Liver (tissue), 9 donors: Measurements from ENCODE around the gene MYOZ1. TPM values are rescaled to one million over a fixed set of nuclear protein-coding genes. Genes with fewer than 3 reads are reported as not detected.

Source experiments
- DNase-seq: peaks from one replicate; pipeline ENCODE4 v3.0.0-alpha.2; 2017; ENCODE audit warnings: low spot score
- H3K27ac ChIP-seq, 2 donors: one replicate each; pipeline ENCODE4 v1.7.0; 2013; ENCODE audit warnings: inconsistent platforms in 2 of 2, low read length in 2 of 2, control low read depth in 1 of 2, low read depth in 1 of 2, mild to moderate bottlenecking in 1 of 2
- H3K27me3 ChIP-seq, 4 donors: one replicate each; pipeline versions ENCODE4 v1.6.1 to v1.7.0; 2013; ENCODE audit warnings: low read length in 3 of 4, inconsistent platforms in 1 of 4, mild to moderate bottlenecking in 1 of 4, moderate library complexity in 1 of 4; ENCODE audit not compliant: control insufficient read depth in 4 of 4, insufficient read depth in 4 of 4
- H3K36me3 ChIP-seq, 4 donors: one replicate each; pipeline versions ENCODE4 v1.6.1 to v1.7.0; 2013; ENCODE audit warnings: low read length in 3 of 4, mild to moderate bottlenecking in 3 of 4, low read depth in 1 of 4, moderate library complexity in 1 of 4; ENCODE audit not compliant: control insufficient read depth in 4 of 4, insufficient read depth in 3 of 4
- H3K4me1 ChIP-seq, 4 donors: one replicate each; pipeline versions ENCODE4 v1.6.1 to v1.7.0; 2013; ENCODE audit warnings: low read length in 3 of 4, mild to moderate bottlenecking in 3 of 4, moderate library complexity in 1 of 4; ENCODE audit not compliant: control insufficient read depth in 4 of 4, insufficient read depth in 4 of 4
- H3K4me3 ChIP-seq, 3 donors: one replicate each; pipeline versions ENCODE4 v1.6.1 to v1.7.0; 2013; ENCODE audit warnings: low read length in 3 of 3, control low read depth in 1 of 3, low read depth in 1 of 3, mild to moderate bottlenecking in 1 of 3
- H3K9ac ChIP-seq, 2 donors: one replicate each; pipeline ENCODE4 v1.7.0; 2013; ENCODE audit warnings: low read length in 2 of 2, mild to moderate bottlenecking in 2 of 2, moderate library complexity in 2 of 2, control low read depth in 1 of 2, low read depth in 1 of 2
- H3K9me3 ChIP-seq, 4 donors: one replicate each; pipeline versions ENCODE4 v1.6.1 to v1.7.0; 2013; ENCODE audit warnings: low read length in 3 of 4; ENCODE audit not compliant: control insufficient read depth in 4 of 4
- EGR1 ChIP-seq, 2 donors: IDR thresholded peaks; 2 replicates each; pipeline ENCODE4 v1.6.1; 2016 to 2018; ENCODE audit warnings: antibody characterized with exemption in 2 of 2, low read depth in 2 of 2
- FOXA1 ChIP-seq: IDR thresholded peaks from 2 replicates; pipeline ENCODE4 v1.6.1; 2016; ENCODE audit warnings: antibody characterized with exemption
- FOXA2 ChIP-seq: IDR thresholded peaks from 2 replicates; pipeline ENCODE4 v1.6.1; 2016; ENCODE audit warnings: antibody characterized with exemption
- GABPA ChIP-seq, 2 donors: IDR thresholded peaks in 1 of 2; conservative IDR thresholded peaks in 1 of 2; 2 replicates each; pipeline ENCODE4 v1.6.1; 2016; ENCODE audit warnings: antibody characterized with exemption in 2 of 2, mild to moderate bottlenecking in 1 of 2, moderate library complexity in 1 of 2
- HNF4A ChIP-seq, 2 donors: conservative IDR thresholded peaks; 2 replicates each; pipeline ENCODE4 v1.6.1; 2016; ENCODE audit warnings: antibody characterized with exemption in 2 of 2, mild to moderate bottlenecking in 2 of 2
- HNF4G ChIP-seq: IDR thresholded peaks from 2 replicates; pipeline ENCODE4 v1.6.1; 2016; ENCODE audit warnings: antibody characterized with exemption
- JUND ChIP-seq, 2 donors: IDR thresholded peaks; 2 replicates each; pipeline ENCODE4 v1.6.1; 2016; ENCODE audit warnings: antibody characterized with exemption in 2 of 2
- NR2F2 ChIP-seq: IDR thresholded peaks from 2 replicates; pipeline ENCODE4 v1.6.1; 2016; ENCODE audit warnings: antibody characterized with exemption
- RAD21 ChIP-seq, 2 donors: IDR thresholded peaks; 2 replicates each; pipeline ENCODE4 v1.6.1; 2016; ENCODE audit warnings: antibody characterized with exemption in 2 of 2, mild to moderate bottlenecking in 2 of 2
- RXRA ChIP-seq, 2 donors: IDR thresholded peaks; 2 replicates each; pipeline ENCODE4 v1.6.1; 2017 to 2018; ENCODE audit warnings: antibody characterized with exemption in 2 of 2, mild to moderate bottlenecking in 1 of 2
- SP1 ChIP-seq: IDR thresholded peaks from 2 replicates; pipeline ENCODE4 v1.6.1; 2018; ENCODE audit warnings: antibody characterized with exemption, mild to moderate bottlenecking
- TAF1 ChIP-seq: conservative IDR thresholded peaks from 2 replicates; pipeline ENCODE4 v1.6.1; 2016; ENCODE audit warnings: antibody characterized with exemption, mild to moderate bottlenecking
- YY1 ChIP-seq: IDR thresholded peaks from 2 replicates; pipeline ENCODE4 v1.6.1; 2016; ENCODE audit warnings: antibody characterized with exemption, mild to moderate bottlenecking
- WGBS: extraction: QIAGEN DNeasy Blood & Tissue Kit; methylation state at CpG from one replicate; pipeline ENCODE4 v1.1.7; 2013; 5-methylcytosine and 5-hydroxymethylcytosine counted together
- polyA plus RNA-seq, 2 donors: library from polyadenylated mRNA; stranded (reverse) in 1 of 2; unstranded in 1 of 2; fragments of 200-250 nt in 1 of 2; fragments of >200 nt in 1 of 2; fragmentation: Nextera tagmentation in 1 of 2; extraction: Ambion mirVana in 1 of 2; gene quantifications; one replicate each; pipeline versions ENCODE4 v1.2.1 to v1.2.3, GENCODE V29; 2013 to 2015
- total RNA-seq, 2 donors: library from RNA; depleted of rRNA; stranded (reverse); fragments of >200 nt; gene quantifications; one replicate each; pipeline ENCODE4 v1.2.3, GENCODE V29; 2014
- TF ChIP-seq, protein P1 (sequence below): IDR thresholded peaks from 2 replicates; pipeline ENCODE4 v1.6.1; 2016; ENCODE audit warnings: antibody characterized with exemption, mild to moderate bottlenecking
- TF ChIP-seq, protein P2 (sequence below): IDR thresholded peaks from 2 replicates; pipeline ENCODE4 v1.6.1; 2016; ENCODE audit warnings: antibody characterized with exemption
- TF ChIP-seq, protein P3 (sequence below): fragments of 150-350 bp; IDR thresholded peaks from 2 replicates; pipeline ENCODE4 v1.5.1; 2017; ENCODE audit warnings: improper control_type of control experiment, low read depth, low read length; ENCODE audit not compliant: missing input control
- TF ChIP-seq, protein P4 (sequence below): IDR thresholded peaks from 2 replicates; pipeline ENCODE4 v1.6.1; 2016; ENCODE audit warnings: antibody characterized with exemption
- TF ChIP-seq, protein P5 (sequence below): IDR thresholded peaks from 2 replicates; pipeline ENCODE4 v1.6.1; 2016; ENCODE audit warnings: antibody characterized with exemption
- donor health status: healthy.
- donor health status: healthy.
- donor health status: healthy.
- donor health status: healthy.
- donor health status: healthy.

Gene MYOZ1
- total and polyA plus RNA-seq, 4 donors = 0.14 to 0.23 (median 0.17) TPM; not detected in 1

DNA sequence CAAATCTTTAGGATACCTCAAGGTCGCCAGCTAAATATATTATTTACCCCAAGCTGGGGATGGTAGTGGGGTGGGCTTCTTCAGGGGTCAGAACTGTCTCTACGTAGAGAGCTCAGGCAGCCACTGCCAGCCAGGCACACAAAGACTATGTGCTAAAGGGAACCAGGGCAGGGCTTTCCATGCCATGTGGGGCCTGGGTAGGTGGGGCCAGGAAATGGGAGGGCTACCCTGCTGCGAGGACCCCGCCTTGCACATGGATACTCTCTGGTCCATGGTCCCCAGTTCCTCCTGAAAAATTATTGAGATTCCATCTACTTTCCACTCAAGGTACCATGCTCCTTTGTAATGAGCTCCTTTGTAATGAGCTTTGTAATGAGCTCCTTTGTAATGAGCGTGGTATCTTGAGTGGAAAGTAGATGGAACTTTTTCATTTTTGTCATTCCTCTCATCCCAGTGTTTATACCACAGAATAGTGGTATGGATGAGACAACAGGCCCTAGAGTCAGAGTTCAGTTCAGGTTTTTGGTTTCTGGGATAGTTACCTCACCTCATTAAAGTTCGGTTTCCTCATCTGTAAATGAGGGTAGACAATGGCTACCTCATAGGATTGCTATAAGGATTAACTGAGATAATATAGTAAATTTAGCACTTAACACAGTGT lies 8.7 kb upstream of the MYOZ1 start:
- TF ChIP-seq, protein P1, sequence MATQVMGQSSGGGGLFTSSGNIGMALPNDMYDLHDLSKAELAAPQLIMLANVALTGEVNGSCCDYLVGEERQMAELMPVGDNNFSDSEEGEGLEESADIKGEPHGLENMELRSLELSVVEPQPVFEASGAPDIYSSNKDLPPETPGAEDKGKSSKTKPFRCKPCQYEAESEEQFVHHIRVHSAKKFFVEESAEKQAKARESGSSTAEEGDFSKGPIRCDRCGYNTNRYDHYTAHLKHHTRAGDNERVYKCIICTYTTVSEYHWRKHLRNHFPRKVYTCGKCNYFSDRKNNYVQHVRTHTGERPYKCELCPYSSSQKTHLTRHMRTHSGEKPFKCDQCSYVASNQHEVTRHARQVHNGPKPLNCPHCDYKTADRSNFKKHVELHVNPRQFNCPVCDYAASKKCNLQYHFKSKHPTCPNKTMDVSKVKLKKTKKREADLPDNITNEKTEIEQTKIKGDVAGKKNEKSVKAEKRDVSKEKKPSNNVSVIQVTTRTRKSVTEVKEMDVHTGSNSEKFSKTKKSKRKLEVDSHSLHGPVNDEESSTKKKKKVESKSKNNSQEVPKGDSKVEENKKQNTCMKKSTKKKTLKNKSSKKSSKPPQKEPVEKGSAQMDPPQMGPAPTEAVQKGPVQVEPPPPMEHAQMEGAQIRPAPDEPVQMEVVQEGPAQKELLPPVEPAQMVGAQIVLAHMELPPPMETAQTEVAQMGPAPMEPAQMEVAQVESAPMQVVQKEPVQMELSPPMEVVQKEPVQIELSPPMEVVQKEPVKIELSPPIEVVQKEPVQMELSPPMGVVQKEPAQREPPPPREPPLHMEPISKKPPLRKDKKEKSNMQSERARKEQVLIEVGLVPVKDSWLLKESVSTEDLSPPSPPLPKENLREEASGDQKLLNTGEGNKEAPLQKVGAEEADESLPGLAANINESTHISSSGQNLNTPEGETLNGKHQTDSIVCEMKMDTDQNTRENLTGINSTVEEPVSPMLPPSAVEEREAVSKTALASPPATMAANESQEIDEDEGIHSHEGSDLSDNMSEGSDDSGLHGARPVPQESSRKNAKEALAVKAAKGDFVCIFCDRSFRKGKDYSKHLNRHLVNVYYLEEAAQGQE = no peak
- TF ChIP-seq FOXA2 (no peak), TAF1 (no peak), GABPA (IDR thresholded peaks at IDR 0.05 in 1 of 2, conservative IDR thresholded peaks at IDR 0.05 in 1 of 2) (no peak), RXRA (IDR thresholded peaks at IDR 0.05) (no peak), EGR1 (IDR thresholded peaks at IDR 0.05; ENCODE audit: low read depth in 2 of 2) (no peak), SP1 (no peak), YY1 (no peak), NR2F2 (no peak), FOXA1 (no peak), RAD21 (IDR thresholded peaks at IDR 0.05) (no peak), HNF4A (conservative IDR thresholded peaks at IDR 0.05) (no peak), JUND (IDR thresholded peaks at IDR 0.05) (no peak), HNF4G (no peak)
- TF ChIP-seq, protein P2, sequence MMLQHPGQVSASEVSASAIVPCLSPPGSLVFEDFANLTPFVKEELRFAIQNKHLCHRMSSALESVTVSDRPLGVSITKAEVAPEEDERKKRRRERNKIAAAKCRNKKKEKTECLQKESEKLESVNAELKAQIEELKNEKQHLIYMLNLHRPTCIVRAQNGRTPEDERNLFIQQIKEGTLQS = no peak
- TF ChIP-seq, protein P3, sequence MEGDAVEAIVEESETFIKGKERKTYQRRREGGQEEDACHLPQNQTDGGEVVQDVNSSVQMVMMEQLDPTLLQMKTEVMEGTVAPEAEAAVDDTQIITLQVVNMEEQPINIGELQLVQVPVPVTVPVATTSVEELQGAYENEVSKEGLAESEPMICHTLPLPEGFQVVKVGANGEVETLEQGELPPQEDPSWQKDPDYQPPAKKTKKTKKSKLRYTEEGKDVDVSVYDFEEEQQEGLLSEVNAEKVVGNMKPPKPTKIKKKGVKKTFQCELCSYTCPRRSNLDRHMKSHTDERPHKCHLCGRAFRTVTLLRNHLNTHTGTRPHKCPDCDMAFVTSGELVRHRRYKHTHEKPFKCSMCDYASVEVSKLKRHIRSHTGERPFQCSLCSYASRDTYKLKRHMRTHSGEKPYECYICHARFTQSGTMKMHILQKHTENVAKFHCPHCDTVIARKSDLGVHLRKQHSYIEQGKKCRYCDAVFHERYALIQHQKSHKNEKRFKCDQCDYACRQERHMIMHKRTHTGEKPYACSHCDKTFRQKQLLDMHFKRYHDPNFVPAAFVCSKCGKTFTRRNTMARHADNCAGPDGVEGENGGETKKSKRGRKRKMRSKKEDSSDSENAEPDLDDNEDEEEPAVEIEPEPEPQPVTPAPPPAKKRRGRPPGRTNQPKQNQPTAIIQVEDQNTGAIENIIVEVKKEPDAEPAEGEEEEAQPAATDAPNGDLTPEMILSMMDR = no peak
- TF ChIP-seq, protein P4, sequence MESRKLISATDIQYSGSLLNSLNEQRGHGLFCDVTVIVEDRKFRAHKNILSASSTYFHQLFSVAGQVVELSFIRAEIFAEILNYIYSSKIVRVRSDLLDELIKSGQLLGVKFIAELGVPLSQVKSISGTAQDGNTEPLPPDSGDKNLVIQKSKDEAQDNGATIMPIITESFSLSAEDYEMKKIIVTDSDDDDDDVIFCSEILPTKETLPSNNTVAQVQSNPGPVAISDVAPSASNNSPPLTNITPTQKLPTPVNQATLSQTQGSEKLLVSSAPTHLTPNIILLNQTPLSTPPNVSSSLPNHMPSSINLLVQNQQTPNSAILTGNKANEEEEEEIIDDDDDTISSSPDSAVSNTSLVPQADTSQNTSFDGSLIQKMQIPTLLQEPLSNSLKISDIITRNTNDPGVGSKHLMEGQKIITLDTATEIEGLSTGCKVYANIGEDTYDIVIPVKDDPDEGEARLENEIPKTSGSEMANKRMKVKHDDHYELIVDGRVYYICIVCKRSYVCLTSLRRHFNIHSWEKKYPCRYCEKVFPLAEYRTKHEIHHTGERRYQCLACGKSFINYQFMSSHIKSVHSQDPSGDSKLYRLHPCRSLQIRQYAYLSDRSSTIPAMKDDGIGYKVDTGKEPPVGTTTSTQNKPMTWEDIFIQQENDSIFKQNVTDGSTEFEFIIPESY = no peak
- TF ChIP-seq, protein P5, sequence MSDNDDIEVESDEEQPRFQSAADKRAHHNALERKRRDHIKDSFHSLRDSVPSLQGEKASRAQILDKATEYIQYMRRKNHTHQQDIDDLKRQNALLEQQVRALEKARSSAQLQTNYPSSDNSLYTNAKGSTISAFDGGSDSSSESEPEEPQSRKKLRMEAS = no peak
- DNase-seq = no peak
- Histone ChIP-seq H3K9me3 (no peaks in the 10 kb centered on the region), H3K36me3 (no peaks in the 10 kb centered on the region), H3K4me3 (no peak overlapping the region), H3K4me1 (peaks cover 0 to 4% (median 3%) of the 10 kb centered on the region in 4 donors), H3K27ac (no peak overlapping the region), H3K27me3 (no peaks in the 10 kb centered on the region), H3K9ac (no peak overlapping the region)
- WGBS = 93% methylated on average over 6 of the region's 6 CpGs
